Kidney epithelial cell (primary cell): ENCODE results near the gene KRT12. TPM values are rescaled to one million over a fixed set of nuclear protein-coding genes. Genes with fewer than 3 reads are reported as not detected.

Experiments
- DNase-seq: peaks from one replicate; pipeline ENCODE4 v3.0.0-alpha.2; 2010; ENCODE audit warnings: low read depth
- H3K27me3 ChIP-seq: 2 replicates; pipeline ENCODE4 v1.6.0; 2011; ENCODE audit warnings: low read length; ENCODE audit not compliant: control insufficient read depth, insufficient read depth
- H3K36me3 ChIP-seq: 2 replicates; pipeline ENCODE4 v1.5.1; 2011; ENCODE audit warnings: low read length; ENCODE audit not compliant: control insufficient read depth, insufficient read depth
- H3K4me3 ChIP-seq: 2 replicates; pipeline ENCODE4 v1.5.1; 2011; ENCODE audit warnings: low read depth, mild to moderate bottlenecking, control low read depth, low read length
- CTCF ChIP-seq: IDR thresholded peaks from 2 replicates; pipeline ENCODE4 v1.5.1; 2011; ENCODE audit warnings: mild to moderate bottlenecking, moderate library complexity, low read length, control low read depth, inconsistent platforms; ENCODE audit not compliant: insufficient read depth, poor library complexity, severe bottlenecking
- total RNA-seq: library from RNA; depleted of rRNA; stranded (reverse); fragments of >200 nt; gene quantifications from 2 replicates; pipeline ENCODE4 v1.2.3, GENCODE V29; 2015

Gene KRT12
- total RNA-seq, 1 donor from 2014 or later = not detected

GRCh38 chr17:40857535-40857934, 9.5 kb downstream of the KRT12 start:
- no peak for DNase-seq
- H3K4me3 ChIP-seq = no peak overlapping the region
- H3K36me3 ChIP-seq = no peaks in the 10 kb centered on the region
- TF ChIP-seq CTCF = no peak
- H3K27me3 ChIP-seq = no peaks in the 10 kb centered on the region

- peak; percentile 72 for DNase-seq
- no peaks in the 10 kb centered on the region for H3K36me3 ChIP-seq
- H3K4me3 ChIP-seq = no peak overlapping the region
- no peaks in the 10 kb centered on the region for H3K27me3 ChIP-seq
- TF ChIP-seq CTCF = no peak
These were observed 12.7 kb downstream of the KRT12 start for GRCh38 chr17:40854175-40854814.

- no peak for TF ChIP-seq CTCF
- no peaks in the 10 kb centered on the region for H3K27me3 ChIP-seq
- no peaks in the 10 kb centered on the region for H3K36me3 ChIP-seq
- H3K4me3 ChIP-seq = no peak overlapping the region
- DNase-seq = no peak
These were observed 14.7 kb downstream of the KRT12 start for GRCh38 chr17:40852364-40852763.

GRCh38 chr17:40850293-40850972, 16.6 kb downstream of the KRT12 start:
- no peak for TF ChIP-seq CTCF
- Histone ChIP-seq H3K4me3 (no peak overlapping the region), H3K27me3 (no peaks in the 10 kb centered on the region), H3K36me3 (no peaks in the 10 kb centered on the region)
- no peak for DNase-seq

GRCh38 chr17:40849723-40850122, 17.3 kb downstream of the KRT12 start:
- no peaks in the 10 kb centered on the region for H3K36me3 ChIP-seq
- no peak for DNase-seq
- no peaks in the 10 kb centered on the region for H3K27me3 ChIP-seq
- TF ChIP-seq CTCF = no peak
- no peak overlapping the region for H3K4me3 ChIP-seq
